Heart right ventricle (tissue), 16 donors: ENCODE measurements around the gene TAAR1. TPM values are rescaled to one million over a fixed set of nuclear protein-coding genes. Genes with fewer than 3 reads are reported as not detected.

ENCODE experiments used
- ATAC-seq, 8 donors: fragments of 200-7000 bp; cut with Tn5 transposase; one replicate each; pipeline ENCODE4 v1.9.1; 2020; ENCODE audit warnings: mild to moderate bottlenecking in 8 of 8, moderate library complexity in 8 of 8, moderate number of reproducible peaks in 1 of 8
- DNase-seq, 2 donors: peaks; one replicate each; pipeline ENCODE4 v3.0.0-alpha.2; 2020
- H3K27ac ChIP-seq, 10 donors: fragments of 200-600 bp; sonication (generic) in 2 of 10; one replicate each; pipeline versions ENCODE4 v1.5.0 to v1.8.0; 2020 to 2022; ENCODE audit warnings: mild to moderate bottlenecking in 3 of 10
- H3K27me3 ChIP-seq, 7 donors: fragments of 200-600 bp; one replicate each; pipeline ENCODE4 v1.8.0; 2021 to 2022; ENCODE audit warnings: mild to moderate bottlenecking in 2 of 7
- H3K36me3 ChIP-seq, 9 donors: fragments of 200-600 bp; sonication (generic) in 1 of 9; one replicate each; pipeline versions ENCODE4 v1.5.0 to v1.8.0; 2020 to 2022; ENCODE audit warnings: mild to moderate bottlenecking in 2 of 9
- H3K4me1 ChIP-seq, 9 donors: fragments of 200-600 bp; sonication (generic) in 1 of 9; one replicate each; pipeline versions ENCODE4 v1.5.0 to v1.8.0; 2020 to 2022; ENCODE audit warnings: mild to moderate bottlenecking in 4 of 9
- H3K4me3 ChIP-seq, 10 donors: fragments of 200-600 bp; sonication (generic) in 2 of 10; one replicate each; pipeline versions ENCODE4 v1.5.0 to v1.8.0; 2020 to 2022; ENCODE audit warnings: mild to moderate bottlenecking in 7 of 10, moderate library complexity in 2 of 10
- H3K9me3 ChIP-seq, 11 donors: fragments of 200-600 bp in 10 of 11; sonication (generic) in 2 of 11; one replicate each; pipeline versions ENCODE4 v1.5.0 to v1.8.0; 2013 to 2022; ENCODE audit warnings: mild to moderate bottlenecking in 2 of 11, control low read depth in 1 of 11, moderate library complexity in 1 of 11
- CTCF ChIP-seq, 9 donors: fragments of 200-600 bp; sonication (generic) in 2 of 9; IDR thresholded peaks; one replicate each; pipeline versions ENCODE4 v1.5.0 to v1.8.0; 2021 to 2022; ENCODE audit warnings: antibody characterized with exemption in 9 of 9, mild to moderate bottlenecking in 5 of 9, moderate library complexity in 1 of 9
- WGBS, 2 donors: extraction: QIAGEN DNeasy Blood & Tissue Kit; methylation state at CpG; one replicate each; pipeline ENCODE4 v1.1.7; 2013; ENCODE audit warnings: inconsistent platforms in 1 of 2; 5-methylcytosine and 5-hydroxymethylcytosine counted together
- intact Hi-C, 10 donors: fragments of 100-400 bp; cut with DNase I; formaldehyde crosslinking; loops; one replicate each; pipeline versions ENCODE4 v1.11.1 to v1.14.2; 2022
- polyA plus RNA-seq, 2 donors: library from polyadenylated mRNA; stranded (reverse); fragments of 200-250 nt; gene quantifications; one replicate each; pipeline ENCODE4 v1.2.3, GENCODE V29; 2013
- total RNA-seq, 10 donors: library from RNA; stranded (reverse); fragmentation: NEBNext Ultra II Directional in 3 of 10; extraction: Animal tissue kit (Norgen Biotek cat#: 25700) in 3 of 10; gene quantifications; one replicate each; pipeline versions ENCODE4 v1.2.1 to v1.2.4, GENCODE V29; 2021 to 2023
- donor health status: Arrhythmogenic right ventricular cardiomyopathy.
- donor health status: ischemic (EF 13 %, LVEDD 7.1; RV severe dilation, severe dysfunction).
- donor health status: healthy with polysubstance abuse.
- donor health status: DM: no; HTN: yes; CAD: no.
- donor health status: DM: no; HTN: no; CAD: no.
- donor health status: ischemic (EF 25% LVEDD 6.9; RV normal size, moderate dysfunction).
- donor health status: ischemic (EF 25% LVEDD 5.7; RV mildly dilated, moderate dysfunction).
- donor health status: healthy.
- donor health status: DM: yes; HTN: yes; CAD: no.
- donor health status: Ischemic cardiomyopathy.
- donor health status: ischemic (EF 35%, LVEDD 5.7; RV mildly dilated, moderate dysfunction).
- donor health status: nonischemic (EF 11% LVEDD 7.7; RV severe dilation, severe dysfunction).
- donor health status: DM: yes; HTN: yes; CAD: no.
- donor health status: PGD.
- donor health status: ischemic (EF 29% LVEDD 5.4; RV normal size, mild dysfunction).
- donor health status: nonischemic (EF 23%, LVEDD 6.1; RV moderate dilation, normal function).

TAAR1 gene
- total and polyA plus RNA-seq, 12 donors: not detected

GRCh38 chr6:132616677-132617076 lies 42.3 kb downstream of the TAAR1 start:
- TF ChIP-seq CTCF (IDR thresholded peaks at IDR 0.05): no peak
- no peak for DNase-seq
- ATAC-seq: no peak
- H3K27ac ChIP-seq: no peak overlapping the region
- H3K4me3 ChIP-seq: no peak overlapping the region
- H3K27me3 ChIP-seq: peaks cover 0 to 8% (median 0%) of the 10 kb centered on the region in 7 donors
- H3K36me3 ChIP-seq: no peaks in the 10 kb centered on the region
- intact Hi-C loops: no loop called here
- no peaks in the 10 kb centered on the region for H3K9me3 ChIP-seq
- 35 to 38% methylated on average over 1 of the region's 1 CpG for WGBS, 2 donors
- H3K4me1 ChIP-seq: no peaks in the 10 kb centered on the region

DNA sequence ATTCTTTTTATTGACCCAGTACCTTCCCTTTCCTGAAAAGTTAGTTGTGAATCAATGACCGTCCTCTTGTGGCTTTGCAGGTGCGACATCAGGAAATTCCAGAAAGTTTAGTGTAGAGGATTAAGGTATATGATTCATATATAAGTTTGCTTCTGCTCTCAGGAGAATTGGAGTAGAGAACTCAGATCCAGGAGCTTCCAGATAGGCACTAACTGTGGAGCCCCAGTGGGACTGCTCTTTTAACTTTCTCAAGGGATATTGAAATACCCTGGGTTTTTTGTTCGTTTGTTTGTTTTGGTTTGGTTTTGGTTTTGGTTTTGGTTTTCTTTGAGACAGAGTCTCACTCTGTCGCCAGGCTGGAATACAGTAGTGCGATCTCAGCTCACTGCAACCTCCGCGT lies 44.4 kb downstream of the TAAR1 start:
- Histone ChIP-seq H3K4me1 (no peaks in the 10 kb centered on the region), H3K4me3 (peak overlapping the region in 1 of 10 donors; percentile 18), H3K36me3 (no peaks in the 10 kb centered on the region), H3K9me3 (no peaks in the 10 kb centered on the region), H3K27me3 (peaks cover 0 to 8% (median 0%) of the 10 kb centered on the region in 7 donors), H3K27ac (no peak overlapping the region)
- DNase-seq (no peak), ATAC-seq (no peak)
- intact Hi-C loops: no loop called here
- WGBS, 2 donors: 81 to 87% methylated on average over 5 to 7 of the region's 7 CpGs
- TF ChIP-seq CTCF (IDR thresholded peaks at IDR 0.05): no peak

GRCh38 chr6:132612449-132613108 lies 46.4 kb downstream of the TAAR1 start:
- no peak for TF ChIP-seq CTCF (IDR thresholded peaks at IDR 0.05)
- Histone ChIP-seq H3K36me3 (no peaks in the 10 kb centered on the region), H3K27ac (no peak overlapping the region), H3K4me1 (no peaks in the 10 kb centered on the region), H3K4me3 (no peak overlapping the region), H3K9me3 (no peaks in the 10 kb centered on the region), H3K27me3 (peaks cover 0 to 3% (median 0%) of the 10 kb centered on the region in 7 donors)
- DNase-seq (no peak), ATAC-seq (no peak)
- intact Hi-C loops: no loop called here
- WGBS, 2 donors: 59% methylated on average over 4 of the region's 4 CpGs

GRCh38 chr6:132611616-132612015 lies 47.4 kb downstream of the TAAR1 start:
- no peak for ATAC-seq
- 83 to 87% methylated on average over 2 of the region's 2 CpGs for WGBS, 2 donors
- TF ChIP-seq CTCF (IDR thresholded peaks at IDR 0.05): no peak
- Histone ChIP-seq H3K36me3 (no peaks in the 10 kb centered on the region), H3K27me3 (peaks cover 0 to 3% (median 0%) of the 10 kb centered on the region in 7 donors), H3K4me3 (no peak overlapping the region), H3K27ac (no peak overlapping the region), H3K9me3 (no peaks in the 10 kb centered on the region), H3K4me1 (no peaks in the 10 kb centered on the region)
- intact Hi-C loops: no loop called here
- DNase-seq: no peak
